B cell (primary cell): ENCODE measurements around the gene B3GALT2. TPM values are rescaled to one million over a fixed set of nuclear protein-coding genes. Genes with fewer than 3 reads are reported as not detected.

Experiments
- ATAC-seq: fragments of 200-7000 bp; cut with Tn5 transposase; one replicate; pipeline ENCODE4 v1.10.0; 2021; ENCODE audit warnings: low read depth, mild to moderate bottlenecking, moderate number of reproducible peaks, moderate library complexity
- CTCF ChIA-PET: fragments of 350-600 bp; sonication (Branson Sonifier 250); formaldehyde crosslinking; loops from one replicate; lab custom pipeline; 2021; ENCODE audit warnings: antibody characterized with exemption, inconsistent platforms; lab: Charles Lee
- POLR2A ChIA-PET: fragments of 350-600 bp; sonication (Branson Sonifier 250); formaldehyde crosslinking; loops from one replicate; lab custom pipeline; 2021; ENCODE audit warnings: antibody characterized with exemption; lab: Charles Lee
- DNase-seq: peaks from one replicate; pipeline ENCODE4 v3.0.0; 2013
- H2AFZ ChIP-seq: 2 replicates; pipeline ENCODE4 v1.6.1; 2012; ENCODE audit warnings: mild to moderate bottlenecking, low read depth, low read length; ENCODE audit not compliant: insufficient read depth, poor library complexity, severe bottlenecking
- H3K27ac ChIP-seq, 2 donors: 1 replicate in 1 of 2; 2 replicates in 1 of 2; pipeline ENCODE4 v1.5.1; 2012 to 2013; ENCODE audit warnings: low read length in 2 of 2, mild to moderate bottlenecking in 2 of 2, moderate library complexity in 1 of 2
- H3K27me3 ChIP-seq, 4 experiments: fragments of 200-600 bp in 1 of 4; sonication (generic) in 1 of 4; replicated peaks in 1 of 4; 1 replicate in 2 of 4; 2 replicates in 2 of 4; pipeline versions ENCODE4 v1.6.1 to v1.7.0; 2013 to 2016; ENCODE audit warnings: low read length in 3 of 4, mild to moderate bottlenecking in 2 of 4, mixed read lengths in 1 of 4, moderate library complexity in 1 of 4; ENCODE audit not compliant: insufficient read depth in 4 of 4, control insufficient read depth in 3 of 4; ENCODE audit errors: control extremely low read depth in 1 of 4
- H3K36me3 ChIP-seq, 2 experiments: replicated peaks in 1 of 2; 1 replicate in 1 of 2; 2 replicates in 1 of 2; pipeline versions ENCODE4 v1.6.1 to v1.7.1; 2013; ENCODE audit warnings: low read length in 1 of 2; ENCODE audit not compliant: insufficient read depth in 2 of 2, control insufficient read depth in 1 of 2; ENCODE audit errors: control extremely low read depth in 1 of 2, extremely low read depth in 1 of 2
- H3K4me1 ChIP-seq, 2 donors: fragments of 200-600 bp in 1 of 2; sonication (generic) in 1 of 2; 1 replicate in 1 of 2; 2 replicates in 1 of 2; pipeline versions ENCODE4 v1.5.1 to v1.6.1; 2013 to 2017; ENCODE audit warnings: low read length in 2 of 2; ENCODE audit not compliant: control insufficient read depth in 2 of 2, insufficient read depth in 2 of 2
- H3K4me2 ChIP-seq: replicated peaks from 2 replicates; pipeline ENCODE3; 2012; ENCODE audit warnings: mild to moderate bottlenecking, low read depth, low read length; ENCODE audit not compliant: poor library complexity, severe bottlenecking
- H3K4me3 ChIP-seq, 5 experiments: fragments of 200-600 bp in 1 of 5; sonication (generic) in 1 of 5; 1 replicate in 3 of 5; 2 replicates in 2 of 5; pipeline versions ENCODE4 v1.5.1 to v1.7.0; 2011 to 2016; ENCODE audit warnings: low read length in 4 of 5, mild to moderate bottlenecking in 4 of 5, low read depth in 2 of 5, control low read depth in 1 of 5, moderate library complexity in 1 of 5; ENCODE audit not compliant: insufficient read depth in 1 of 5; ENCODE audit errors: control extremely low read depth in 1 of 5, extremely low read depth in 1 of 5
- H3K79me2 ChIP-seq: fragments of 200-600 bp; sonication (generic); one replicate; pipeline ENCODE4 v1.6.0; 2016; ENCODE audit warnings: low read length; ENCODE audit not compliant: control insufficient read depth, insufficient read depth
- H3K9ac ChIP-seq: fragments of 200-600 bp; sonication (generic); 2 replicates; pipeline ENCODE4 v1.6.1; 2017; ENCODE audit warnings: mild to moderate bottlenecking, low read length, moderate library complexity
- H3K9me3 ChIP-seq, 3 donors: one replicate each; pipeline versions ENCODE4 v1.6.1 to v1.7.1; 2013; ENCODE audit warnings: low read length in 2 of 3; ENCODE audit not compliant: control insufficient read depth in 2 of 3, insufficient read depth in 1 of 3; ENCODE audit errors: control extremely low read depth in 1 of 3
- H4K20me1 ChIP-seq: 2 replicates; pipeline ENCODE4 v1.6.0; 2012; ENCODE audit warnings: mild to moderate bottlenecking, low read length; ENCODE audit not compliant: insufficient read depth, control insufficient read depth, poor library complexity, severe bottlenecking
- H3K27ac Mint-ChIP-seq: one replicate; pipeline ENCODE4 v1.8.0; 2021; ENCODE audit warnings: mixed read lengths
- H3K27me3 Mint-ChIP-seq: one replicate; pipeline ENCODE4 v1.8.0; 2021; ENCODE audit warnings: mixed read lengths
- H3K4me1 Mint-ChIP-seq: one replicate; pipeline ENCODE4 v1.8.0; 2021; ENCODE audit warnings: mixed read lengths
- H3K4me3 Mint-ChIP-seq: one replicate; pipeline ENCODE4 v1.8.0; 2021; ENCODE audit warnings: mixed read lengths
- H3K9me3 Mint-ChIP-seq: one replicate; pipeline ENCODE4 v1.8.0; 2022; ENCODE audit warnings: mixed read lengths; ENCODE audit not compliant: insufficient read depth
- CTCF ChIP-seq: fragments of 200-600 bp; IDR thresholded peaks from one replicate; pipeline ENCODE4 v1.8.0; 2022; ENCODE audit warnings: antibody characterized with exemption, mild to moderate bottlenecking
- EZH2 ChIP-seq: IDR thresholded peaks from 2 replicates; pipeline ENCODE4 v1.6.1; 2012; ENCODE audit warnings: borderline replicate concordance, low read depth, mild to moderate bottlenecking, moderate library complexity, low read length; ENCODE audit not compliant: insufficient read depth, poor library complexity, severe bottlenecking
- WGBS: methylation state at CpG from one replicate; pipeline ENCODE4 v1.1.5; 2013; ENCODE audit warnings: missing lambda C conversion rate; ENCODE audit not compliant: insufficient coverage; 5-methylcytosine and 5-hydroxymethylcytosine counted together
- intact Hi-C: fragments of 100-400 bp; cut with micrococcal nuclease; formaldehyde crosslinking; loops from one replicate; pipeline ENCODE4 v1.10.0; 2022
- polyA plus RNA-seq: library from polyadenylated mRNA; depleted of rRNA; stranded (reverse); fragments of >200 nt; gene quantifications from 2 replicates; pipeline ENCODE4 v1.2.3, GENCODE V29; 2012
- total RNA-seq, 2 donors: library from RNA; stranded (reverse); fragments of 120-200 nt in 1 of 2; gene quantifications; 1 replicate in 1 of 2; 2 replicates in 1 of 2; pipeline versions ENCODE4 v1.2.3 to v1.2.4, GENCODE V29; 2013 to 2022

B3GALT2 gene
- total and polyA plus RNA-seq, 2 donors (not counting 1 experiment from before 2014, with no cell fraction given) = 0.07 TPM; not detected in 1

DNA sequence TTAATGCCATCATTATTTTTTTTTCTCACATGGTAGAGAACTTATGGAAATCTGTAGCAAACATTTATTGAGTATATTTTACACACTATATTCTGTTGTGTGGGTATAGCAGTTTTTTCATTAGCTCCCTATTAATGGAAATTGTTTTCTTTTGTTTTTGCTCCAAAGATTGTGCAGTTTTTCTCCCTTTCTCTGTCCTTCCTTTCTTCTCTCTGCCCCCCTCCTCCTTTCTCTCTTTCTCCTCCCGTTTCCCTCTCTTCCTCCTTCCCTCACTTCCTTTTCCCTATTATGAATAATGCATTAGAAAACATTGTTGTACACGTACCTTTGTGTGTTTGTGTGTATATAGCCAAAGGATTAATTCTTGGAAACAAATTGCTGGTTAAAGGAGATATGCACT, 44.0 kb downstream of the B3GALT2 start:
- no peaks in the 10 kb centered on the region for H3K27me3 Mint-ChIP-seq
- no peak for TF ChIP-seq EZH2
- no peak for TF ChIP-seq CTCF
- peaks cover 12% of the 10 kb centered on the region for H4K20me1 ChIP-seq
- H3K9me3 ChIP-seq = no peaks in the 10 kb centered on the region
- H2AFZ ChIP-seq = no peak overlapping the region
- H3K9me3 Mint-ChIP-seq = no peaks in the 10 kb centered on the region
- ATAC-seq = no peak
- peaks cover 4 to 49% of the 10 kb centered on the region in 2 experiments for H3K36me3 ChIP-seq
- no peak overlapping the region for H3K4me3 Mint-ChIP-seq
- H3K4me3 ChIP-seq = no peak overlapping the region
- no peaks in the 10 kb centered on the region for H3K4me1 Mint-ChIP-seq
- H3K27ac Mint-ChIP-seq = no peak overlapping the region
- intact Hi-C loops = no loop called here
- DNase-seq = no peak
- H3K4me1 ChIP-seq = no peaks in the 10 kb centered on the region
- peaks cover 12% of the 10 kb centered on the region for H3K79me2 ChIP-seq
- ChIA-PET POLR2A (no interaction called here), CTCF (interaction anchor here (0.9 to 1.5 kb wide), 2 partner anchors 15 to 336 kb away, joined by 3 to 4 read pairs; no protein-coding TSS in a partner anchor)
- no peak overlapping the region for H3K9ac ChIP-seq
- WGBS = no CpG with 5 or more reads among the region's 2 CpGs
- no peaks in the 10 kb centered on the region for H3K27me3 ChIP-seq
- H3K4me2 ChIP-seq = no peak overlapping the region
- no peak overlapping the region for H3K27ac ChIP-seq

DNA sequence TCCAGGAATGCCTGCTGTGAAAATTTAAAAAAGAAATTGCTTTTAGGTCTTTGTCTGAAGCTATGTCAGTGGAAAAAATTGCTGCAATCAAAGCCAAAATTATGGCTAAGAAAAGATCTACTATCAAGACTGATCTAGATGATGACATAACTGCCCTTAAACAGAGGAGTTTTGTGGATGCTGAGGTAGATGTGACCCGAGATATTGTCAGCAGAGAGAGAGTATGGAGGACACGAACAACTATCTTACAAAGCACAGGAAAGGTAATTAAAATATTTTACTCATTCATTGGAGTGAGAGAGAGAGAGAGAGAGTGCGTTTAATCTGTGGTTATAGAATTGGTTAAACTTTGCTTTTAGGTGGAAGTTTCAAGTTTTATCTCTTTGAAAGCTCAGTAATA, 44.6 kb downstream of the B3GALT2 start:
- no CpG with 5 or more reads among the region's 3 CpGs for WGBS
- Mint-ChIP-seq H3K27ac (no peak overlapping the region), H3K4me3 (no peak overlapping the region), H3K27me3 (no peaks in the 10 kb centered on the region), H3K4me1 (no peaks in the 10 kb centered on the region), H3K9me3 (no peaks in the 10 kb centered on the region)
- no peaks in the 10 kb centered on the region for H3K27me3 ChIP-seq
- H3K27ac ChIP-seq = no peak overlapping the region
- CTCF ChIA-PET = interaction anchor here (0.9 kb wide), 1 partner anchor 335 kb away, joined by 3 read pairs; no protein-coding TSS in a partner anchor
- no peaks in the 10 kb centered on the region for H3K4me1 ChIP-seq
- H3K4me2 ChIP-seq = no peak overlapping the region
- no peak for TF ChIP-seq CTCF
- no peak for TF ChIP-seq EZH2
- H3K36me3 ChIP-seq = peaks cover 4 to 50% of the 10 kb centered on the region in 2 experiments
- no peak for DNase-seq
- no peak for ATAC-seq
- H3K9me3 ChIP-seq = no peaks in the 10 kb centered on the region
- no peak overlapping the region for H2AFZ ChIP-seq
- no peak overlapping the region for H3K9ac ChIP-seq
- peaks cover 12% of the 10 kb centered on the region for H4K20me1 ChIP-seq
- intact Hi-C loops = no loop called here
- H3K79me2 ChIP-seq = peaks cover 12% of the 10 kb centered on the region
- no peak overlapping the region for H3K4me3 ChIP-seq
- POLR2A ChIA-PET = no interaction called here
